OCI-LY1 (cell line): ENCODE measurements around the gene ZBTB47.

ENCODE experiments used
- H2AFZ ChIP-seq: fragments of 200-600 bp; sonication (generic), shearing (Covaris generic); 2 replicates; pipeline ENCODE4 v1.6.0; 2014; ENCODE audit warnings: antibody characterized with exemption, mild to moderate bottlenecking, low read length
- H3F3A ChIP-seq: fragments of 200-600 bp; sonication (generic), shearing (Covaris generic); 2 replicates; pipeline ENCODE4 v1.6.0; 2014; ENCODE audit warnings: mild to moderate bottlenecking, antibody characterized with exemption, low read length, moderate library complexity; ENCODE audit not compliant: insufficient read depth
- H3K27ac ChIP-seq: fragments of 200-600 bp; sonication (generic); 2 replicates; pipeline ENCODE4 v1.5.1; 2014; ENCODE audit warnings: low read length, mixed run types, mild to moderate bottlenecking, low read depth; ENCODE audit not compliant: poor library complexity, severe bottlenecking
- H3K27me3 ChIP-seq: fragments of 200-600 bp; sonication (generic); 2 replicates; pipeline ENCODE4 v1.6.0; 2014; ENCODE audit warnings: antibody characterized with exemption, mild to moderate bottlenecking, low read length, moderate library complexity; ENCODE audit not compliant: insufficient read depth
- H3K36me3 ChIP-seq: fragments of 200-600 bp; sonication (generic); 2 replicates; pipeline ENCODE4 v1.6.1; 2014; ENCODE audit warnings: mild to moderate bottlenecking, antibody characterized with exemption, low read length, moderate library complexity, mixed read lengths; ENCODE audit not compliant: insufficient read depth
- H3K4me1 ChIP-seq: fragments of 200-600 bp; sonication (generic); 2 replicates; pipeline ENCODE4 v1.5.1; 2014; ENCODE audit warnings: mild to moderate bottlenecking, low read length, moderate library complexity; ENCODE audit not compliant: insufficient read depth, severe bottlenecking
- H3K4me2 ChIP-seq: fragments of 200-600 bp; sonication (generic), shearing (Covaris generic); 2 replicates; pipeline ENCODE4 v1.6.1; 2014; ENCODE audit warnings: low read length
- H3K4me3 ChIP-seq: fragments of 200-600 bp; sonication (generic); 2 replicates; pipeline ENCODE4 v1.5.1; 2014; ENCODE audit warnings: low read length, low read depth, mild to moderate bottlenecking, mixed read lengths; ENCODE audit not compliant: poor library complexity, severe bottlenecking
- H3K79me2 ChIP-seq: fragments of 200-600 bp; shearing (Covaris generic); 2 replicates; pipeline ENCODE4 v1.6.1; 2016; ENCODE audit warnings: mixed run types, low read length, mixed read lengths; ENCODE audit not compliant: insufficient read depth
- H3K9ac ChIP-seq: fragments of 200-600 bp; sonication (generic), shearing (Covaris generic); 2 replicates; pipeline ENCODE4 v1.6.1; 2014; ENCODE audit warnings: mild to moderate bottlenecking, low read length, mixed read lengths
- H3K9me2 ChIP-seq: fragments of 200-600 bp; sonication (generic), shearing (Covaris generic); 2 replicates; pipeline ENCODE4 v1.6.1; 2014; ENCODE audit warnings: low read depth, mild to moderate bottlenecking, low read length, mixed read lengths
- H3K9me3 ChIP-seq: fragments of 200-600 bp; shearing (Covaris generic); 2 replicates; pipeline ENCODE4 v1.6.1; 2014; ENCODE audit warnings: low read length, mixed read lengths
- H4K20me1 ChIP-seq: fragments of 200-600 bp; sonication (generic), shearing (Covaris generic); 2 replicates; pipeline ENCODE4 v1.6.0; 2016; ENCODE audit warnings: mild to moderate bottlenecking, low read length; ENCODE audit not compliant: insufficient read depth
- EZH2 ChIP-seq: fragments of 200-600 bp; sonication (generic), shearing (Covaris generic); IDR thresholded peaks from 2 replicates; pipeline ENCODE4 v1.8.0; 2017; ENCODE audit warnings: borderline replicate concordance, mixed run types, mild to moderate bottlenecking, antibody characterized with exemption, low read length, moderate library complexity, mixed read lengths
- TF ChIP-seq, protein P1 (sequence below): fragments of 200-600 bp; sonication (generic), shearing (Covaris generic); IDR thresholded peaks from 2 replicates; pipeline ENCODE4 v1.5.1; 2017; ENCODE audit warnings: mild to moderate bottlenecking, antibody characterized with exemption, low read length, moderate library complexity, mixed read lengths

ZBTB47 gene

DNA sequence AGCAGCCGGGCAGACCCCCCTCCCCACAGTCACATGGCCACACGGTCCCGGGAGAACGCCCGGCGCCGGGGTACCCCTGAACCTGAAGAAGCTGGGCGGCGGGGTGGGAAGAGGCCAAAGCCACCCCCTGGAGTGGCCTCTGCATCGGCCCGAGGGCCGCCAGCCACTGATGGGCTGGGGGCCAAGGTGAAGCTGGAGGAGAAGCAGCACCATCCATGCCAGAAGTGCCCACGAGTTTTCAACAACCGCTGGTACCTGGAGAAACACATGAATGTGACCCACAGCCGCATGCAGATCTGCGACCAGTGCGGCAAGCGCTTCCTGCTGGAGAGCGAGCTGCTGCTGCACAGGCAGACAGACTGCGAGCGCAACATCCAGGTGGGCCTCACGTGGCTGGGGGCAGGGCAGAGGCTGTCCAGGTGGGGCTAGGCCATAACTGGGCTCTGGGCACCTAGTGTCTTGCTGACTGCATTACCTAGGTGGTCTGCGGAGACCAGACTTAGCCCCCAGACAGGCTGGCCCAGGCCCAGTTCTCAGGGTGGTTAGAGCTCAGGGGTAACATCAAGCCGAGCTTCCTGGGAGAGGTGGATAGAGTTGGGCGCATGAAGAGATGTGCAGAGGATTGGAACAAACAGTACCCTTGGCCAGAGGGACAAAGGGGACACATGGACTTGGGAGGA is 6.1 kb downstream of the ZBTB47 start:
- Histone ChIP-seq H3K36me3 (no peaks in the 10 kb centered on the region), H3K4me3 (no peak overlapping the region), H3K9ac (no peak overlapping the region), H3K9me3 (no peaks in the 10 kb centered on the region), H3K9me2 (no peaks in the 10 kb centered on the region), H2AFZ (no peak overlapping the region), H3K4me1 (peaks cover 14% of the 10 kb centered on the region), H3K27ac (no peak overlapping the region), H3K27me3 (no peaks in the 10 kb centered on the region), H3K79me2 (no peaks in the 10 kb centered on the region), H3F3A (no peaks in the 10 kb centered on the region), H4K20me1 (no peaks in the 10 kb centered on the region), H3K4me2 (no peak overlapping the region; the same call in 1 of the 2 replicates)
- TF ChIP-seq, protein P1, sequence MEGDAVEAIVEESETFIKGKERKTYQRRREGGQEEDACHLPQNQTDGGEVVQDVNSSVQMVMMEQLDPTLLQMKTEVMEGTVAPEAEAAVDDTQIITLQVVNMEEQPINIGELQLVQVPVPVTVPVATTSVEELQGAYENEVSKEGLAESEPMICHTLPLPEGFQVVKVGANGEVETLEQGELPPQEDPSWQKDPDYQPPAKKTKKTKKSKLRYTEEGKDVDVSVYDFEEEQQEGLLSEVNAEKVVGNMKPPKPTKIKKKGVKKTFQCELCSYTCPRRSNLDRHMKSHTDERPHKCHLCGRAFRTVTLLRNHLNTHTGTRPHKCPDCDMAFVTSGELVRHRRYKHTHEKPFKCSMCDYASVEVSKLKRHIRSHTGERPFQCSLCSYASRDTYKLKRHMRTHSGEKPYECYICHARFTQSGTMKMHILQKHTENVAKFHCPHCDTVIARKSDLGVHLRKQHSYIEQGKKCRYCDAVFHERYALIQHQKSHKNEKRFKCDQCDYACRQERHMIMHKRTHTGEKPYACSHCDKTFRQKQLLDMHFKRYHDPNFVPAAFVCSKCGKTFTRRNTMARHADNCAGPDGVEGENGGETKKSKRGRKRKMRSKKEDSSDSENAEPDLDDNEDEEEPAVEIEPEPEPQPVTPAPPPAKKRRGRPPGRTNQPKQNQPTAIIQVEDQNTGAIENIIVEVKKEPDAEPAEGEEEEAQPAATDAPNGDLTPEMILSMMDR = no peak
- TF ChIP-seq EZH2 = no peak

DNA sequence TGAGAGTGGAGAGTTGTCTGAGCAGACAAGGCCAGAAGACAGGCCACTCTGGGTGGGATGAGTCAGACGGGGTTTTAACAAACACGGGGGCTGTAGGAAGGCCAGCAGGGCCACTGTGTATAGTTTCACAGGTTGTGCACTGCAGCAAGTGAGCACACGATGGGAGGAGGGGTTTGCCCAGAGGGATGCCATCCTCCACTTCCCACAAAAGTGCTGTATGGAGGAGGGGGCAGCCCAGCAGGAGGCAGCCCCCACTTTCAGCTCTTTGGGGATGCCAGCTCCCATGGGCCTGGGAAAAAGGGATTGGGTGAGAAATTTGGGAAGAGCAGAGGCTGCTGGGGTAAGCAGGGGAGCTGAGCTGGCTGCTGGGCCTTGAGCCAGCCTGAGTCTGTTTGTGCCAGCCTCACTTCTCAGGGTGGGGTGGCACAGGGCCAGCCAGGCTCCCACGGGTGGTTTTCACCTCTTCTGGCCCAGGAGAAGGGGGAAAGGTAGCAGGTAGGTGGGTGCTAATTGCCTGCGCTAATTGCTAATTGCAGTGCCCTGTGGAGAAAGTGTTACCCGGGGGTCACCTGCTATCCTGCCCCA is 6.7 kb downstream of the ZBTB47 start:
- Histone ChIP-seq H3K4me2 (no peak overlapping the region), H3K27ac (no peak overlapping the region), H3K4me3 (no peak overlapping the region), H3K36me3 (no peaks in the 10 kb centered on the region), H4K20me1 (no peaks in the 10 kb centered on the region), H3K4me1 (peaks cover 12% of the 10 kb centered on the region), H3K9me2 (no peaks in the 10 kb centered on the region), H3K9me3 (no peaks in the 10 kb centered on the region), H3F3A (no peaks in the 10 kb centered on the region), H3K27me3 (no peaks in the 10 kb centered on the region), H3K9ac (no peak overlapping the region), H2AFZ (no peak overlapping the region), H3K79me2 (no peaks in the 10 kb centered on the region)
- TF ChIP-seq, protein P1 = no peak
- TF ChIP-seq EZH2 = no peak

DNA sequence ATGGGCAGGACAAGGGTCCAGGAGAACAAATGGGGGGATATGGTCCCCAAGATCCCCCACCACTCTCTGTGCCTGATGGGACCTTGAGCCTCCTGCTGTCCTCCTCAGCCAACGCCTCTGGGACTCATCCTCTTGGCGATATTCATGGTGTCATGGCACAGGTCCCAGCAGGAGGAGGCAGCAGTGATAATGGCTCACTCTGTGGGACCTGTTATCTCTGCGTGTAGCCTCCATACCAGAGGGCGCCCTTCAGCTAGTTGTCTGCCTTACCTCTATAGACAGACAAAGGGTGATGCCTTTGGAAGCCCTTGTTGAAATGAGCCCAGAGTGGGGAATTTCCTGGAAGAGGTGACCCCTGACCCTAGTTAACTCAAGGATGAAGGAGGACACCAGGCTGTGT is 7.4 kb downstream of the ZBTB47 start:
- Histone ChIP-seq H3K27ac (no peak overlapping the region), H3K9me2 (no peaks in the 10 kb centered on the region), H3K9ac (no peak overlapping the region), H3K4me2 (no peak overlapping the region), H3K79me2 (no peaks in the 10 kb centered on the region), H2AFZ (no peak overlapping the region), H3K4me1 (peaks cover 12% of the 10 kb centered on the region), H4K20me1 (no peaks in the 10 kb centered on the region), H3K36me3 (no peaks in the 10 kb centered on the region), H3K27me3 (no peaks in the 10 kb centered on the region), H3F3A (no peaks in the 10 kb centered on the region), H3K9me3 (no peaks in the 10 kb centered on the region), H3K4me3 (no peak overlapping the region)
- TF ChIP-seq EZH2 = no peak
- TF ChIP-seq, protein P1 = peak; percentile 51; the same call in 1 of the 2 replicates
